HepG2 (cell line): ENCODE data around the gene HOXD9. TPM values are rescaled to one million over a fixed set of nuclear protein-coding genes. Genes with fewer than 3 reads are reported as not detected.

ENCODE experiments used
- ATAC-seq: fragments of 200-7000 bp; cut with Tn5 transposase; 3 replicates; pipeline ENCODE4 v1.9.1; 2020; ENCODE audit warnings: mild to moderate bottlenecking, moderate library complexity
- BruUV-seq: library from RNA; stranded (reverse); fragments of 400-500 nt; replicated peaks from 2 replicates; lab custom pipeline; 2021; lab: Mats Ljungman, UMichigan
- CTCF ChIA-PET: fragments of 300-600 bp; formaldehyde crosslinking; extraction: SDS; loops from one replicate; lab custom pipeline; 2021; ENCODE audit warnings: low total read pairs, inconsistent platforms, low intra/inter-chr PET ratio; lab: Yijun Ruan, JAX
- POLR2A ChIA-PET: fragments of 350-600 bp; sonication (Branson Sonifier 250); formaldehyde crosslinking; loops from one replicate; lab custom pipeline; 2020; ENCODE audit warnings: antibody characterized with exemption, inconsistent platforms; lab: Yijun Ruan, JAX
- DNase-seq: peaks from one replicate; pipeline ENCODE4 v3.0.0-alpha.2; 2015; ENCODE audit warnings: low spot score
- FAIRE-seq: peaks from 3 replicates; lab custom pipeline; 2011; peaks lifted over from hg19 to GRCh38; lab: Jason Lieb, UNC
- H2AFZ ChIP-seq: one replicate; pipeline ENCODE4 v1.6.1; 2011; ENCODE audit warnings: low read length, inconsistent platforms
- H3K27ac ChIP-seq: fragments of 300-600 bp; 3 replicates; pipeline ENCODE4 v1.8.0; 2011; ENCODE audit warnings: mixed run types, mild to moderate bottlenecking, mixed read lengths, low read length, inconsistent platforms; ENCODE audit not compliant: insufficient read depth; ENCODE audit errors: extremely low read length
- H3K27me3 ChIP-seq, 2 experiments: fragments of 200-600 bp in 1 of 2; 2 replicates in 1 of 2; 3 replicates in 1 of 2; pipeline versions ENCODE4 v1.6.0 to v1.8.0; 2011; ENCODE audit warnings: low read length in 2 of 2, mild to moderate bottlenecking in 2 of 2, moderate library complexity in 2 of 2, inconsistent platforms in 1 of 2; ENCODE audit not compliant: insufficient read depth in 2 of 2, control insufficient read depth in 1 of 2
- H3K36me3 ChIP-seq, 2 experiments: fragments of 200-600 bp in 1 of 2; replicated peaks in 1 of 2; 2 replicates in 1 of 2; 3 replicates in 1 of 2; pipeline versions ENCODE4 v1.5.1 to v1.8.0; 2011; ENCODE audit warnings: low read length in 2 of 2, inconsistent platforms in 1 of 2; ENCODE audit not compliant: insufficient read depth in 2 of 2, control insufficient read depth in 1 of 2
- H3K4me1 ChIP-seq: 2 replicates; pipeline ENCODE4 v1.5.1; 2012; ENCODE audit warnings: low read length, inconsistent platforms; ENCODE audit not compliant: insufficient read depth
- H3K4me2 ChIP-seq: 2 replicates; pipeline ENCODE4 v1.6.0; 2011; ENCODE audit warnings: low read depth, low read length, inconsistent platforms
- H3K4me3 ChIP-seq, 3 experiments: fragments of 200-600 bp in 1 of 3; sonication (generic), shearing (Covaris generic) in 1 of 3; replicated peaks in 1 of 3; 2 replicates each; pipeline ENCODE4 v1.5.1; 2011 to 2016; ENCODE audit warnings: low read length in 3 of 3, inconsistent platforms in 2 of 3, low read depth in 2 of 3, mild to moderate bottlenecking in 2 of 3, control low read depth in 1 of 3, mixed read lengths in 1 of 3; ENCODE audit not compliant: insufficient read depth in 1 of 3
- H3K79me2 ChIP-seq: one replicate; pipeline ENCODE4 v1.6.1; 2011; ENCODE audit warnings: low read length, inconsistent platforms; ENCODE audit not compliant: insufficient read depth
- H3K9ac ChIP-seq: 2 replicates; pipeline ENCODE4 v1.6.0; 2011; ENCODE audit warnings: mild to moderate bottlenecking, low read depth, low read length, inconsistent platforms; ENCODE audit not compliant: insufficient read depth
- H3K9me3 ChIP-seq: 2 replicates; pipeline ENCODE4 v1.5.1; 2012; ENCODE audit warnings: mild to moderate bottlenecking, low read length
- H4K20me1 ChIP-seq: 2 replicates; pipeline ENCODE4 v1.6.0; 2011; ENCODE audit warnings: inconsistent platforms, mild to moderate bottlenecking, low read length, moderate library complexity; ENCODE audit not compliant: insufficient read depth
- BRD4 ChIP-seq: sonication (generic); formaldehyde crosslinking; IDR thresholded peaks from 2 replicates; pipeline ENCODE4 v1.4.0; 2020; ENCODE audit warnings: missing genetic modification reagents
- IKZF1 ChIP-seq: fragments of 450-650 bp; IDR thresholded peaks from 2 replicates; pipeline ENCODE4 v1.7.1; 2016
- SUZ12 ChIP-seq: fragments of 150-350 bp; IDR thresholded peaks from 2 replicates; pipeline ENCODE4 v1.6.1; 2014; ENCODE audit warnings: low read depth, low read length
- YEATS2 ChIP-seq: sonication (generic); formaldehyde crosslinking; IDR thresholded peaks from 2 replicates; pipeline ENCODE4 v1.4.0; 2020; ENCODE audit warnings: missing genetic modification reagents, borderline replicate concordance
- ZNF761 ChIP-seq: sonication (generic); formaldehyde crosslinking; conservative IDR thresholded peaks from 2 replicates; pipeline ENCODE4 v1.4.0; 2020; ENCODE audit warnings: mild to moderate bottlenecking, missing genetic modification reagents
- WGBS: methylation state at CpG from one replicate; pipeline ENCODE4 v1.1.6; 2017; ENCODE audit warnings: low lambda C conversion rate; 5-methylcytosine and 5-hydroxymethylcytosine counted together
- in situ Hi-C: cut with HindIII; loops from 2 replicates; pipeline ENCODE4 v1.10.0; 2017; ENCODE audit warnings: low pct_unique_long_range_greater_than_20kb; ENCODE audit not compliant: extremely low pct_ligation_motif_present
- intact Hi-C: fragments of 100-400 bp; cut with micrococcal nuclease; formaldehyde crosslinking; loops from one replicate; pipeline ENCODE4 v1.10.0; 2022; ENCODE audit not compliant: unreplicated experiment
- polyA plus RNA-seq, 8 experiments: library from polyadenylated mRNA; depleted of rRNA in 3 of 8; stranded (reverse) in 7 of 8; unstranded in 1 of 8; fragments of >200 nt; fragmentation: Illumina TruSeq in 4 of 8; extraction: Trizol in 4 of 8; gene quantifications; 2 replicates each; pipeline versions ENCODE4 v1.2.1 to v1.2.3, GENCODE V29; 2011 to 2016; ENCODE audit warnings: low read depth in 4 of 8, missing spikeins in 1 of 8, mixed read lengths in 1 of 8; ENCODE audit not compliant: insufficient read depth in 1 of 8
- total RNA-seq, 5 experiments: library from RNA; depleted of rRNA; stranded (reverse); fragments of >200 nt; fragmentation: Illumina TruSeq; extraction: Trizol; gene quantifications; 2 replicates each; pipeline ENCODE4 v1.2.3, GENCODE V29; 2016; ENCODE audit warnings: low read depth in 1 of 5
- TF ChIP-seq, protein P1 (sequence below): sonication (generic); formaldehyde crosslinking; IDR thresholded peaks from 2 replicates; pipeline ENCODE4 v1.4.0; 2020; ENCODE audit warnings: missing genetic modification reagents, mild to moderate bottlenecking, borderline replicate concordance

HOXD9 gene
- total and polyA plus RNA-seq, 2 of the 13 experiments (the other 11 are each of a cell fraction or from before 2014, with no cell fraction given): not detected

DNA sequence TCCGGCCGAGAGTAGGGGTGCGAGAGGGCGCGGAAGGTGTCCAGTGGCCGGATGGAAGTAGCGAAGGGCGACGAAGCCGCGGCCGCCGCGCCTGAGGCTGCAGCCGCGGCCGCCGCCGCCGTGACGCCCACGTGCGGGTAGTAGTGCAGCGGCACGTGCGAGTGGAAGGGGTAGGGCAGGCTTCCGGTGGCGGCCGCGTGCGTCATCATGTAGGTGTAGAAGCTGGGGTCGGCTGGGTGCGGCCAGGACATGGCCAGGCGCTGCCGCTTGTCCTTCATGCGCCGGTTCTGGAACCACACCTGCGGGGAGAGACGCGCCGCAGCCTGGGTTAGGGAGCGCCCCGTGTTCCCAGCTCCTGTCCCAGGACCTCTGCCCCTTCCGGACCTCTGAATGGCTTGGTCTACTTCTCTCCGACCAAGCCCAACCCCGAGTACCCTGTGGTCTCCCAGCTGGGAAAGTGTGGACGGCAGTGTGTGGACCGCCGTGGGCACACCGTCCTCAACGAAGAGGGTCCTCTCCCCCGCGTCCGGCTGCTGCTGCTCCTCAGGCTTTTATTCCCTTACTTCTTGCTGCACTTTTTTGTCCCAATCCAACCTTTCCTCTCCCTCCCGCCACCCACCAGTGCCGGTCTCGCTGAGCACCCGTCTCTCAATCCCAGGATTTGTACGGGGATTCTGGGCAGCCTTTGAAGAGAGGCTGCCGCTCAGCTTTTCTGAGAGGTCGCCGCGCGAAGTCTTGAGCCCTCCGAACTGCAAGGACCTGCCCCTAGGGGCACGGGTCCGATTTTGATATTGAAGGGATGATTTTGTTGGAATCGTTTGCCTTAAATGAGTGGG is 41.8 kb upstream of the HOXD9 start (continued):
- TF ChIP-seq, protein P1, sequence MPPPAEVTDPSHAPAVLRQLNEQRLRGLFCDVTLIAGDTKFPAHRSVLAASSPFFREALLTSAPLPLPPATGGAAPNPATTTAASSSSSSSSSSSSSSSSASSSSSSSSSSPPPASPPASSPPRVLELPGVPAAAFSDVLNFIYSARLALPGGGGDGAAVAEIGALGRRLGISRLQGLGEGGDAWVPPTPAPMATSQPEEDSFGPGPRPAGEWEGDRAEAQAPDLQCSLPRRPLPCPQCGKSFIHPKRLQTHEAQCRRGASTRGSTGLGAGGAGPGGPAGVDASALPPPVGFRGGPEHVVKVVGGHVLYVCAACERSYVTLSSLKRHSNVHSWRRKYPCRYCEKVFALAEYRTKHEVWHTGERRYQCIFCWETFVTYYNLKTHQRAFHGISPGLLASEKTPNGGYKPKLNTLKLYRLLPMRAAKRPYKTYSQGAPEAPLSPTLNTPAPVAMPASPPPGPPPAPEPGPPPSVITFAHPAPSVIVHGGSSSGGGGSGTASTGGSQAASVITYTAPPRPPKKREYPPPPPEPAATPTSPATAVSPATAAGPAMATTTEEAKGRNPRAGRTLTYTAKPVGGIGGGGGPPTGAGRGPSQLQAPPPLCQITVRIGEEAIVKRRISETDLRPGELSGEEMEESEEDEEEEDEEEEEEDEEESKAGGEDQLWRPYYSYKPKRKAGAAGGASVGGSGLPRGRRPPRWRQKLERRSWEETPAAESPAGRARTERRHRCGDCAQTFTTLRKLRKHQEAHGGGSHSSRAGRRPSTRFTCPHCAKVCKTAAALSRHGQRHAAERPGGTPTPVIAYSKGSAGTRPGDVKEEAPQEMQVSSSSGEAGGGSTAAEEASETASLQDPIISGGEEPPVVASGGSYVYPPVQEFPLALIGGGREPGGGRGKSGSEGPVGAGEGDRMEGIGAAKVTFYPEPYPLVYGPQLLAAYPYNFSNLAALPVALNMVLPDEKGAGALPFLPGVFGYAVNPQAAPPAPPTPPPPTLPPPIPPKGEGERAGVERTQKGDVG: no peak
- TF ChIP-seq, all 625 proteins: peak for 0

DNA sequence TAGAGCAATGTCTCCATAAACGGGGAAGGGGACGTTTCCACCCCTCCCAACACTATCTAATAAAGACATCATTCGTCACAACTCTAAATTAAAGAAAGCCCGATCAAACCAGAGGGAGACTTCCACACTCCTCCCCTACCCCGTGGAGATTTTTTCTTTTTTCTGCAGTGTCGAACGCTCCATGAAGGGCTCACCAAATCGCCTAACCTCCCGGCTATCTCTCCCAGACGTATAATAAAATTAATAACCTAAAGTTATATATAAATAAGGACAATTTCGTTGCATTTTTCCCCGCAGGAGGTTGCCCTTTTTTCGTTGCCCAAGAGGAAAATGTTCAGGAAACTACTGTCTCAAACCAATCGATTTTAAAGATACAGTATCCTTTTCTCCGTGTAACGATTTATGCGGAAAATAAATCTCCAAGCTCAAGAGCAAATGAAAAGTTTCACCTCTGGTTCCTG is 41.1 kb upstream of the HOXD9 start:
- Histone ChIP-seq H3K27me3 (peaks cover 7 to 74% of the 10 kb centered on the region in 2 experiments; a peak in 4 of 5 replicates), H3K9ac (no peak overlapping the region), H3K27ac (no peak overlapping the region), H4K20me1 (no peaks in the 10 kb centered on the region), H3K79me2 (no peaks in the 10 kb centered on the region), H3K4me2 (no peak overlapping the region), H3K36me3 (no peaks in the 10 kb centered on the region), H3K4me3 (no peak overlapping the region), H3K9me3 (no peaks in the 10 kb centered on the region), H2AFZ (no peak overlapping the region), H3K4me1 (peaks cover 9% of the 10 kb centered on the region; the same call in 1 of the 2 replicates)
- POLR2A ChIA-PET: no interaction called here
- no peak for ATAC-seq
- no peak for DNase-seq
- BruUV-seq: no TSS peak
- intact Hi-C loops: no loop called here
- in situ Hi-C loops: no loop called here
- TF ChIP-seq ZNF761 (CRISPR knock-in tag) (no peak), SUZ12 (no peak), BRD4 (no peak), IKZF1 (no peak), YEATS2 (no peak)
- WGBS: 44% methylated on average over 17 of the region's 17 CpGs
- CTCF ChIA-PET: no interaction called here
- no peak for FAIRE-seq
